Endothelial cell of umbilical vein (primary cell): ENCODE data around the gene DOP1B. TPM values are rescaled to one million over a fixed set of nuclear protein-coding genes. Genes with fewer than 3 reads are reported as not detected.

ENCODE experiments used
- BruUV-seq: library from RNA; stranded (reverse); fragments of 400-500 nt; replicated peaks from 2 replicates; lab custom pipeline; 2021; lab: Mats Ljungman, UMichigan
- CTCF ChIA-PET: fragments of 300-600, 350-600 bp; sonication (Branson Sonifier 250); formaldehyde crosslinking; loops from one replicate; lab custom pipeline; 2021; ENCODE audit warnings: antibody characterized with exemption, inconsistent platforms; lab: Charles Lee
- POLR2A ChIA-PET: fragments of 300-600, 350-600 bp; sonication (Branson Sonifier 250); formaldehyde crosslinking; loops from one replicate; lab custom pipeline; 2021; ENCODE audit warnings: antibody characterized with exemption, inconsistent platforms; lab: Charles Lee
- DNase-seq: peaks from one replicate; pipeline ENCODE4 v3.0.0-alpha.2; 2011; ENCODE audit warnings: low read depth, low spot score
- FAIRE-seq: peaks from 2 replicates; lab custom pipeline; 2011; peaks lifted over from hg19 to GRCh38; lab: Jason Lieb, UNC
- H2AFZ ChIP-seq: 2 replicates; pipeline ENCODE4 v1.6.0; 2012; ENCODE audit warnings: low read depth, low read length, control low read depth, inconsistent platforms
- H3K27ac ChIP-seq: 2 replicates; pipeline ENCODE4 v1.5.1; 2011; ENCODE audit warnings: low read depth, mild to moderate bottlenecking, control low read depth, low read length, moderate library complexity; ENCODE audit not compliant: insufficient read depth
- H3K27me3 ChIP-seq, 2 experiments: 2 replicates each; pipeline versions ENCODE4 v1.6.0 to v1.6.1; 2011; ENCODE audit warnings: low read length in 2 of 2, mixed read lengths in 1 of 2; ENCODE audit not compliant: control insufficient read depth in 2 of 2, insufficient read depth in 2 of 2
- H3K36me3 ChIP-seq, 2 experiments: 2 replicates in 1 of 2; 3 replicates in 1 of 2; pipeline ENCODE4 v1.5.1; 2011; ENCODE audit warnings: low read length in 2 of 2, mild to moderate bottlenecking in 1 of 2, moderate library complexity in 1 of 2; ENCODE audit not compliant: control insufficient read depth in 2 of 2, insufficient read depth in 2 of 2; ENCODE audit errors: extremely low read depth in 1 of 2
- H3K4me1 ChIP-seq: 3 replicates; pipeline ENCODE4 v1.5.1; 2011; ENCODE audit warnings: mild to moderate bottlenecking, low read length; ENCODE audit not compliant: control insufficient read depth, insufficient read depth; ENCODE audit errors: extremely low read depth
- H3K4me2 ChIP-seq: 2 replicates; pipeline ENCODE4 v1.6.1; 2011; ENCODE audit warnings: low read length, control low read depth, mixed read lengths; ENCODE audit not compliant: insufficient read depth
- H3K4me3 ChIP-seq, 3 experiments: fragments of 200-600 bp in 1 of 3; sonication (generic), shearing (Covaris generic) in 1 of 3; replicated peaks in 1 of 3; 2 replicates each; pipeline ENCODE4 v1.5.1; 2011 to 2016; ENCODE audit warnings: control low read depth in 3 of 3, low read length in 3 of 3, mild to moderate bottlenecking in 2 of 3, inconsistent platforms in 1 of 3, low read depth in 1 of 3, moderate library complexity in 1 of 3; ENCODE audit not compliant: insufficient read depth in 1 of 3
- H3K79me2 ChIP-seq: 2 replicates; pipeline ENCODE4 v1.6.0; 2012; ENCODE audit warnings: low read length, inconsistent platforms; ENCODE audit not compliant: control insufficient read depth, insufficient read depth
- H3K9ac ChIP-seq: replicated peaks from 2 replicates; pipeline ENCODE3; 2011; ENCODE audit warnings: low read length, control low read depth; ENCODE audit not compliant: insufficient read depth; ENCODE audit errors: extremely low read depth
- H3K9me1 ChIP-seq: replicated peaks from 3 replicates; pipeline ENCODE4 v1.6.0; 2011; ENCODE audit warnings: mild to moderate bottlenecking, low read length; ENCODE audit not compliant: control insufficient read depth, insufficient read depth; ENCODE audit errors: extremely low read depth
- H3K9me3 ChIP-seq: replicated peaks from 2 replicates; pipeline ENCODE4 v1.5.1; 2012; ENCODE audit warnings: low read length, inconsistent platforms; ENCODE audit not compliant: control insufficient read depth, insufficient read depth
- H4K20me1 ChIP-seq: replicated peaks from 2 replicates; pipeline ENCODE3; 2011; ENCODE audit warnings: mild to moderate bottlenecking, low read length; ENCODE audit not compliant: control insufficient read depth, insufficient read depth; ENCODE audit errors: extremely low read depth
- CTCF ChIP-seq, 2 donors: IDR thresholded peaks; 1 replicate in 1 of 2; 2 replicates in 1 of 2; pipeline ENCODE4 v1.5.1; 2011; ENCODE audit warnings: low read length in 2 of 2, mild to moderate bottlenecking in 2 of 2, moderate library complexity in 2 of 2, control low read depth in 1 of 2, inconsistent platforms in 1 of 2, low read depth in 1 of 2; ENCODE audit not compliant: insufficient read depth in 1 of 2; ENCODE audit errors: extremely low read depth in 1 of 2
- EZH2 ChIP-seq: IDR thresholded peaks from 2 replicates; pipeline ENCODE4 v1.6.1; 2012; ENCODE audit warnings: borderline replicate concordance, low read depth, mild to moderate bottlenecking, moderate library complexity, low read length, inconsistent platforms; ENCODE audit not compliant: severe bottlenecking
- FOS ChIP-seq: IDR thresholded peaks from 2 replicates; pipeline ENCODE4 v1.6.1; 2011; ENCODE audit warnings: mild to moderate bottlenecking, low read length, moderate library complexity, borderline replicate concordance; ENCODE audit not compliant: insufficient read depth
- GATA2 ChIP-seq: IDR thresholded peaks from 2 replicates; pipeline ENCODE4 v1.7.0; 2011; ENCODE audit warnings: low read depth, mild to moderate bottlenecking, moderate library complexity, mixed read lengths, low read length; ENCODE audit not compliant: insufficient read length, insufficient read depth
- JUN ChIP-seq: IDR thresholded peaks from 2 replicates; pipeline ENCODE4 v1.6.1; 2011; ENCODE audit warnings: borderline replicate concordance, low read depth; ENCODE audit not compliant: insufficient read length, insufficient read depth
- MAX ChIP-seq: IDR thresholded peaks from 2 replicates; pipeline ENCODE4 v1.6.1; 2011; ENCODE audit not compliant: insufficient read depth, insufficient read length
- MYC ChIP-seq: IDR thresholded peaks from one replicate; pipeline ENCODE4 v1.6.1; 2011; ENCODE audit warnings: mild to moderate bottlenecking, low read depth, low read length
- POLR2A ChIP-seq: IDR thresholded peaks from 2 replicates; pipeline ENCODE4 v1.6.1; 2012; ENCODE audit warnings: low read depth, mild to moderate bottlenecking, control low read depth, low read length
- POLR2AphosphoS5 ChIP-seq: IDR thresholded peaks from 2 replicates; pipeline ENCODE4 v1.6.1; 2012; ENCODE audit warnings: low read depth, mild to moderate bottlenecking, control low read depth, low read length, moderate library complexity; ENCODE audit not compliant: insufficient read depth
- dilution Hi-C: fragments of 300-500 bp; cut with MboI; formaldehyde crosslinking; loops from one replicate; pipeline ENCODE4 v1.15.0; 2019; ENCODE audit warnings: low sequenced_read_pairs; ENCODE audit not compliant: extremely low pct_ligation_motif_present
- intact Hi-C: fragments of 100-400 bp; cut with micrococcal nuclease; formaldehyde crosslinking; loops from one replicate; pipeline ENCODE4 v1.10.0; 2022
- polyA plus RNA-seq, 4 experiments: library from polyadenylated mRNA; depleted of rRNA in 3 of 4; stranded (reverse) in 3 of 4; unstranded in 1 of 4; fragments of >200 nt; gene quantifications; 2 replicates each; pipeline versions ENCODE4 v1.2.1 to v1.2.3, GENCODE V29; 2011 to 2012; ENCODE audit warnings: missing spikeins in 1 of 4
- total RNA-seq: library from RNA; stranded (reverse); gene quantifications from 2 replicates; pipeline ENCODE4 v1.2.3, GENCODE V29; 2021

Gene DOP1B
- total and polyA plus RNA-seq, 2 donors (not counting 3 experiments of a cell fraction or from before 2014, with no cell fraction given), result 3.7 to 9.9 TPM

GRCh38 chr21:36169470-36170128, 13.0 kb downstream of the DOP1B start:
- FAIRE-seq (no peak), DNase-seq (no peak)
- ChIA-PET CTCF (no interaction called here), POLR2A (no interaction called here)
- H2AFZ ChIP-seq, result no peak overlapping the region
- dilution Hi-C loops (no loop called here), intact Hi-C loops (no loop called here)
- H3K27ac ChIP-seq, result no peak overlapping the region
- BruUV-seq, result no TSS peak
- H3K9me3 ChIP-seq, result no peaks in the 10 kb centered on the region
- H3K4me2 ChIP-seq, result no peak overlapping the region
- peaks cover 0 to 5% of the 10 kb centered on the region in 2 experiments for H3K36me3 ChIP-seq
- H3K27me3 ChIP-seq, result no peaks in the 10 kb centered on the region
- H3K4me3 ChIP-seq, result no peak overlapping the region
- H4K20me1 ChIP-seq, result no peaks in the 10 kb centered on the region
- H3K9ac ChIP-seq, result no peak overlapping the region
- H3K9me1 ChIP-seq, result no peaks in the 10 kb centered on the region
- H3K79me2 ChIP-seq, result no peaks in the 10 kb centered on the region
- TF ChIP-seq FOS (no peak), CTCF (IDR thresholded peaks at IDR 0.05; ENCODE audit: extremely low read depth in 1 of 2, insufficient read depth in 1 of 2, low read depth in 1 of 2, low read length in 2 of 2) (no peak), POLR2A (no peak), GATA2 (no peak), EZH2 (no peak), POLR2AphosphoS5 (no peak), MAX (no peak), JUN (no peak), MYC (no peak)
- H3K4me1 ChIP-seq, result no peaks in the 10 kb centered on the region
